Right lung (tissue), 5 donors: ENCODE results near the gene FHIT. TPM values are rescaled to one million over a fixed set of nuclear protein-coding genes. Genes with fewer than 3 reads are reported as not detected.

ENCODE experiments used
- DNase-seq, 2 donors: peaks; one replicate each; pipeline ENCODE4 v3.0.0-alpha.2; 2013
- polyA plus RNA-seq, 5 donors: library from polyadenylated mRNA; unstranded; fragments of 120-200 nt; gene quantifications; one replicate each; pipeline versions ENCODE4 v1.2.1 to v1.2.3, GENCODE V29; 2013; ENCODE audit warnings: inconsistent platforms in 1 of 5, low replicate concordance in 1 of 5; ENCODE audit not compliant: insufficient read length in 5 of 5, insufficient read depth in 1 of 5

The FHIT gene
- polyA plus RNA-seq, 5 donors, result 9.1 to 17.8 (median 10.6) TPM

GRCh38 chr3:60228823-60229222, 1022.4 kb downstream of the FHIT start:
- DNase-seq, result no peak

- DNase-seq, result no peak
Measured at GRCh38 chr3:60226912-60227311, 1024.3 kb downstream of the FHIT start.

DNA sequence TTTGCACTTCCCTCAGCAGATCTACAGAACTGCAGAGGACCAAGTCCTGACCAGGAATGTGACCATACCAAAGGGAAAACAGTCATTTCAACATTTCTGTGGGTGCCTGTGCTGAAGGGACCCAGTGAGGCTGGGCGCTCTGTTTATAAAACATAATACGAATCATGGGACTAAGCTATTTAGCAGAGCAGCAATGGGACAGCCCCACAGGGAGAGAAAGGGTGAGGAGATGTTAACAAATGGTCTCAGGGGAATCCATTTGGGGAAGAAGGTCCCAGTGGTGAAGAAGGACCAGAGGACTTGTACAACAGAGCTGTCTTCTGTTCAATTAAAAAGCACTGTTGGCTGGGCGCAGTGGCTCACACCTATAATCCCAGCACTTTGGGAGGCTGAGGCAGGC, 1025.4 kb downstream of the FHIT start:
- no peak for DNase-seq

DNA sequence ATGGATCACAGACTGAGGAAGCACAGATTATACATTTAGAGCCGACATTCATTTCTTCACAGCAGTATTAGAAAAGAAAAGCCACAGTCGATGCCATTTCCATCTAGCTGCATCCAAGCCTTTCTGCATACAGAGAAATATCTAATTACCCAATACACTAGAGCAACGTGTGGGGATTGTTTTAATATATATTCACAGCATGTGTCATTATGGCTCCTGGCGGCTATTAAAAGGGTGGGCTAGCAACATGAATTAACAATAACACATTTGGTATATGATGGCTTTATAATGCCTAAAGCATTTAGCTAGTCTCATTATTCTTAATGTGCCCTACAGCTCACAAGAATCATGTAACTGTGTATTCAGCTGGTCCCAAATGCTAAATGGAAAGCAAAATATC, 1030.5 kb downstream of the FHIT start:
- DNase-seq, result no peak

- no peak for DNase-seq
Measured at GRCh38 chr3:60219501-60219900, 1031.8 kb downstream of the FHIT start.

GRCh38 chr3:60217156-60217911, 1033.9 kb downstream of the FHIT start:
- no peak for DNase-seq

- no peak for DNase-seq
Measured at GRCh38 chr3:60216462-60217075, 1034.7 kb downstream of the FHIT start.

DNA sequence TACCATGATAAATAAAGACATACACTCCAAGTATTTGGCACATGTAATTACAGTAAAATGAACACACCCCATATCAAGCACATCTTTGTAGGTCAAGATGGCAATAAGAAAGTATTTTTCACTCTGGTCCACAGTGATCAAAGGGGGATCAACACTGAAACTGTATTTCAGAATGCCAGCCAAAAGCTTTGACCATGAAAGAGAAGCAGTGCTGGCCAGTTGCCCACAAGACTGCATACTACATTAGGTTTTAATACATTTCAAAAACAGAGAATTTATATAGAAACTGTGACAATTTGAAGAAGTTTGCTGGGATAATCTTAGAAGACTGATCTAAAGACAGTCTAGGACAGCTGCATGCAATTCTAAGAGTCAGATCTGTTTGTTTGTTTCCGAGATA, 1035.3 kb downstream of the FHIT start:
- peak; percentile 28 to 35 for DNase-seq

DNA sequence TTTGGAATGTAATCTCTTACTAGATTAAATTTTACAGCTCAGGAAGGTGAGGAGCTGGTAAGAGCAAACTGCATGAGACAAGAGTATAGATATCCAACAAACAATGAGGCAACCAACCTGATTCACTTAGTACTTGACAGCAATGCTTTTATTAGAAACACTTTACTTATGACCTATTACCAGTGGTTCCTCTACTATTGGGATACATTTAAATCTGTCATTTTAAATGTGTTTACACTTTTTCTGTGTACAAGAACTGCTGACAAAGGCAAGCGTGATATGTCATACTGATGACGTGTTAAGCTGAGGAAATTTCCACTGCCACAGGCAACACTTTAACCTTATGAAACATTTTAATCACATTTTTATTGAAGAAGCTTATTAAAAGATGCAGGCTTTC, 1043.3 kb downstream of the FHIT start:
- no peak for DNase-seq

- DNase-seq, result no peak
Measured at GRCh38 chr3:60206206-60206605, 1045.0 kb downstream of the FHIT start.

DNA sequence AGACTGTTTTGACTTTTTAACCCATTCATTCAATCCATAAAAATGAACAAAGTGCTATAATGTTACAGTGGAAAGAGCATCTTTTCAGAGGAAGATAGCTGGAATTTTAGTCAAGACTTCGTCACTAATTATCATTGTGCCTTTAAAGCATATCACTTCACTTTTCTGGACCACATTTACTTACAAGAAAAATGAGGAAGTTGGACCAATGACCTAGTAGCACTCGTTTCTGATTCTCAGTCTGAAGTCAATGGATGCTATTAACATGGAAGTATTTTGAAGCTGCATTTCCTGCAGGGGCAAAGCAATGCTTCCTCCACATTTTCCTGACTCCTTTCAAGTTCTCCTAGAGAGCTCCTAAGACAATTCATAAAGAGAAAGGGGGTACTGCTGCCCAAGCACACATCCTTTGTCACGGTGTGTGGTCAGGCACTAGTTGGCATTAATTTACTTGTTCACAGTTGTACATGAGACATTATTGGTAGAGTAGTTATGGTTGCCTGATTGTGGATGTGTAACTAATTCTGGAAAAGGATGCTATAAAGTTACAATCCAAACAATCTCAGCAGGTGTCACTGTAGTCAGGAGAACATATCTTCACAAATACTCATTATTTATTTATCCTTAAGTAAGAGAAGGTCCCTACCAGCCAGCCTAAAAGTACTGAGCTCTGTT, 1049.1 kb downstream of the FHIT start:
- no peak for DNase-seq

- no peak for DNase-seq
Measured at GRCh38 chr3:60199306-60199705, 1051.9 kb downstream of the FHIT start.

- DNase-seq, result no peak
Measured at GRCh38 chr3:60198179-60198720, 1053.0 kb downstream of the FHIT start.

- DNase-seq, result no peak
Measured at GRCh38 chr3:60192297-60193114, 1058.7 kb downstream of the FHIT start.

DNA sequence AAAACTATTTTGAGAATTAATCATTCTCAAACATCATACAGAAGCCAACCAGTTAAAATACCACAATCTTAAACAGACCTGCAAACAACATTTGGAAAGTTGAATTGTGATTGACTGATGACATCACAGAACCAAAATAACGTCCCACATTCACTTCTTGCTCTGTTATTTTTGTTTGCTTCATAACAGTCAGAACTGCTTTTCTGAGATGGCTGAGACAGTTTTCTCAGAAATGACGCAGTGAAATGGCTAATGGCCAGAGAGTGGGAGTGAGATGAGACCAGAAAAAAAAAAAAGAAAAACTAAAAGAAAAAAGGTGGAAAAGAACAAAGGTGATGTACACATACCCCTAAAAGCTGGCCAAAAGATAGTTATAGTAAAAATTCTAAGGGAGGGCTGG, 1061.2 kb downstream of the FHIT start:
- no peak for DNase-seq

- no peak for DNase-seq
Measured at GRCh38 chr3:60189304-60189703, 1061.9 kb downstream of the FHIT start.

GRCh38 chr3:60188803-60189202, 1062.4 kb downstream of the FHIT start:
- no peak for DNase-seq

- DNase-seq, result no peak
Measured at GRCh38 chr3:60187343-60187742, 1063.9 kb downstream of the FHIT start.

DNA sequence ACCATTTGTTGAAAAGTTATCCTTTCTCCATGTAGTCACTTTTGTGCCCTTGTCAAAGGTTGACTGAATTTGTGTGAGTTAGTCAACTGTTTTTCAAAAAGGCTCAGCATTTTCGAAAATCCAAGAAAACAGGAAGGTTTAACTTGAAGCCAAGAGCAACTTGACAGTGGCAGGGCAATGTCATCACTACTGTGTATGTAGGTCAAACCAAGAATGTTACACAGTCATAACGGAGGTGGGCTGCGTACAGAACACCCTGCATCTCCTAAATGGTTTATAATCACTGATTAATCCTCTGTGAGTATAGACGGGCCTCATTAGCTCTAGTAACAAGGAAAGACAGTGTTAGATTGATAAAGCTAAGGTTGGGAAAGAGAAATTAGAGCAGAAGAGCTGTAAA, 1064.9 kb downstream of the FHIT start:
- no peak for DNase-seq

DNA sequence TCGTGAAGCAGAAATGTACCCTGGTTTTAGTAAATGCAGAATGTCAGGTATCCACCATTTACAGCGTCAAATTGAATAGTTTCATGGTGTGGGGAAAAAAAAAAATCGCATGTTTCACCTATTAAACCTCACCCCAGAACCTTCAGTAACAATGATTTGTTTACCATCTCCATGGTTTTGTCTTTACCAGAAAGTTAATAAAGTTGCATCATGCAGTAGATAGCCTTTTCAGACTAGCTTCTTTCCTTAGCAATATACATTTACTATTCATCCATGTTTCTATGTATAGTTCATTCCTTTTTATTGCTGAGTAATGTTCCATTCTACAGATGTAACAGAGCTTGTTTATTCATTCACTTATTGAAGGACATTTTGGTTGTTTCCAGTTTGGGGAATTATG, 1066.1 kb downstream of the FHIT start:
- no peak for DNase-seq

DNA sequence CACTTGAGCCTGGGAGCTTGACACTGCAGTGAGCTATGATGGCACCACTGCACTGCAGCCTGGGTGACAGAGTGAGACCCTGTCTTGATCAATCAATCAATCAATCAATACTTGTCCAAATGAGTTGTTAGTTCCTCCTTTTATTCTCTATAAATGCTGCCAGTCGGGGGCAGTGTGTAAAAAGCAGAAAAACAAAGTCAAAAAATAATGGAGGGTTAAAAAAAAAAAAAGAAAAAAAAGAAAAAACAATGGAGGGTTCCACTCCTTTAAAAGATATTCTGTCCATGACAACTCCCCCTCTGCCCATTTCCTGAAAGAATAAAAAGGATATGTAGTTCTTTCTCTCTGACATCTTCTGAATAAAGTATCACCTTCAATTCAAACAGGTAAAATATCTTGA, 1068.6 kb downstream of the FHIT start:
- no peak for DNase-seq
